MCF 10A (cell line): ENCODE data around the gene HYCC2. TPM values are rescaled to one million over a fixed set of nuclear protein-coding genes. Genes with fewer than 3 reads are reported as not detected.
"Not testable (repeated sequence)": the region's sequence is repeated elsewhere in the genome, so short reads cannot be mapped to it uniquely, and the experiment has no call there.

ENCODE experiments used
- BruUV-seq: library from RNA; stranded (reverse); fragments of 400-500 nt; replicated peaks from 2 replicates; lab custom pipeline; 2021; lab: Mats Ljungman, UMichigan
- CTCF ChIA-PET: fragments of 300-600 bp; sonication (Branson Sonifier 250); formaldehyde crosslinking; extraction: SDS; loops from one replicate; lab custom pipeline; 2021; ENCODE audit warnings: antibody characterized with exemption, inconsistent platforms; lab: Yijun Ruan, JAX
- POLR2A ChIA-PET: fragments of 300-600, 350-650 bp; sonication (Branson Sonifier 250); formaldehyde crosslinking; extraction: SDS; loops from one replicate; lab custom pipeline; 2020; ENCODE audit warnings: antibody characterized with exemption, inconsistent platforms; lab: Yijun Ruan, JAX
- DNase-seq: peaks from one replicate; pipeline ENCODE4 v3.0.0-alpha.2; 2018; ENCODE audit not compliant: unreplicated experiment
- H3K27ac Mint-ChIP-seq: one replicate; pipeline ENCODE4 v1.8.0; 2022; ENCODE audit warnings: mild to moderate bottlenecking, low read depth, mixed read lengths; ENCODE audit not compliant: unreplicated experiment
- H3K27me3 Mint-ChIP-seq: one replicate; pipeline ENCODE4 v1.8.0; 2022; ENCODE audit warnings: mixed read lengths; ENCODE audit not compliant: insufficient read depth, unreplicated experiment
- H3K36me3 Mint-ChIP-seq: one replicate; pipeline ENCODE4 v1.8.0; 2022; ENCODE audit warnings: mild to moderate bottlenecking, moderate library complexity, mixed read lengths; ENCODE audit not compliant: insufficient read depth, unreplicated experiment
- H3K4me1 Mint-ChIP-seq: one replicate; pipeline ENCODE4 v1.8.0; 2022; ENCODE audit warnings: mixed read lengths; ENCODE audit not compliant: insufficient read depth, unreplicated experiment
- H3K4me3 Mint-ChIP-seq: one replicate; pipeline ENCODE4 v1.8.0; 2022; ENCODE audit warnings: mild to moderate bottlenecking, moderate library complexity, mixed read lengths; ENCODE audit not compliant: unreplicated experiment
- H3K9me3 Mint-ChIP-seq: one replicate; pipeline ENCODE4 v1.8.0; 2022; ENCODE audit warnings: mixed read lengths; ENCODE audit not compliant: unreplicated experiment
- CTCF ChIP-seq: fragments of 200-600 bp; IDR thresholded peaks from one replicate; pipeline ENCODE4 v1.8.0; 2022; ENCODE audit warnings: antibody characterized with exemption, mild to moderate bottlenecking; ENCODE audit not compliant: unreplicated experiment
- intact Hi-C: fragments of 100-400 bp; cut with micrococcal nuclease; formaldehyde crosslinking; loops from 2 replicates; pipeline ENCODE4 v1.14.1; 2022
- total RNA-seq: library from RNA; stranded (reverse); gene quantifications from 2 replicates; pipeline ENCODE4 v1.2.3, GENCODE V29; 2022

HYCC2 gene
- total RNA-seq, 1 experiment from 2014 or later = 13.7 TPM

- no peaks in the 10 kb centered on the region for H3K9me3 Mint-ChIP-seq
- H3K4me1 Mint-ChIP-seq = peaks cover 14% of the 10 kb centered on the region
- intact Hi-C loops = loop anchor here (5.0 kb wide), 1 partner anchor 253 kb away; the partner anchor contains the start of gene BZW1
- no peak for TF ChIP-seq CTCF
- no peak overlapping the region for H3K27ac Mint-ChIP-seq
- DNase-seq = no peak
- ChIA-PET POLR2A (interaction anchor here (1.5 kb wide), 1 partner anchor 176 kb away, joined by 3 read pairs; the partner anchor contains the start of genes NIF3L1 and PPIL3), CTCF (interaction anchor here (0.7 to 7.2 kb wide), 3 partner anchors 51 to 352 kb away, joined by 3 to 94 read pairs (median 4); partner anchors contain the start of gene CFLAR)
- H3K4me3 Mint-ChIP-seq = no peak overlapping the region
- peaks cover 6% of the 10 kb centered on the region for H3K36me3 Mint-ChIP-seq
- no peaks in the 10 kb centered on the region for H3K27me3 Mint-ChIP-seq
- BruUV-seq = no TSS peak
Observed at GRCh38 chr2:201064797-201065329, 6.6 kb downstream of the HYCC2 start.

GRCh38 chr2:201063516-201063915 lies 8.0 kb downstream of the HYCC2 start:
- intact Hi-C loops, BruUV-seq, H3K4me3 Mint-ChIP-seq, H3K27me3 Mint-ChIP-seq, H3K36me3 Mint-ChIP-seq, H3K4me1 Mint-ChIP-seq, H3K27ac Mint-ChIP-seq, H3K9me3 Mint-ChIP-seq, POLR2A ChIA-PET, DNase-seq: not testable (repeated sequence)
- CTCF ChIA-PET = interaction anchor here (0.6 kb wide), 2 partner anchors 1149 to 1209 kb away, joined by 3 read pairs; no protein-coding TSS in a partner anchor

- no peak overlapping the region for H3K4me3 Mint-ChIP-seq
- peaks cover 13% of the 10 kb centered on the region for H3K36me3 Mint-ChIP-seq
- peaks cover 5% of the 10 kb centered on the region for H3K4me1 Mint-ChIP-seq
- H3K9me3 Mint-ChIP-seq = no peaks in the 10 kb centered on the region
- no TSS peak for BruUV-seq
- H3K27ac Mint-ChIP-seq = no peak overlapping the region
- intact Hi-C loops = no loop called here
- ChIA-PET CTCF (interaction anchor here (0.8 to 2.1 kb wide), 4 partner anchors 8 to 732 kb away, joined by 3 to 9 read pairs (median 4); no protein-coding TSS in a partner anchor), POLR2A (interaction anchor here (0.7 to 1.4 kb wide), 3 partner anchors 9 to 167 kb away, joined by 4 to 5 read pairs (median 4); no protein-coding TSS in a partner anchor)
- no peaks in the 10 kb centered on the region for H3K27me3 Mint-ChIP-seq
- no peak for TF ChIP-seq CTCF
- no peak for DNase-seq
Observed at GRCh38 chr2:201059961-201060755, 11.3 kb downstream of the HYCC2 start.

GRCh38 chr2:201058914-201059313 lies 12.6 kb downstream of the HYCC2 start:
- H3K27ac Mint-ChIP-seq = no peak overlapping the region
- ChIA-PET CTCF (interaction anchor here (0.8 to 0.9 kb wide), 2 partner anchors 13 to 173 kb away, joined by 3 read pairs; no protein-coding TSS in a partner anchor), POLR2A (interaction anchor here (0.8 to 1.4 kb wide), 2 partner anchors 9 to 12 kb away, joined by 3 to 6 read pairs; no protein-coding TSS in a partner anchor)
- H3K36me3 Mint-ChIP-seq = peaks cover 13% of the 10 kb centered on the region
- no TSS peak for BruUV-seq
- no peaks in the 10 kb centered on the region for H3K9me3 Mint-ChIP-seq
- H3K27me3 Mint-ChIP-seq = no peaks in the 10 kb centered on the region
- no peak for DNase-seq
- peaks cover 5% of the 10 kb centered on the region for H3K4me1 Mint-ChIP-seq
- TF ChIP-seq CTCF = no peak
- H3K4me3 Mint-ChIP-seq = no peak overlapping the region
- intact Hi-C loops = no loop called here
